ENCODE data around the gene MAP6. TPM values are rescaled to one million over a fixed set of nuclear protein-coding genes. Genes with fewer than 3 reads are reported as not detected.
A peak's percentile ranks its signal among the peaks of the same experiment; 100 is the strongest.

Gene MAP6
- total and polyA plus RNA-seq, 12 donors, result 1.2 to 9.1 (median 5.8) TPM

GRCh38 chr11:75715688-75716087 is 46.9 kb upstream of the MAP6 start:
- Histone ChIP-seq H3K27me3 (no peaks in the 10 kb centered on the region), H3K36me3 (no peaks in the 10 kb centered on the region), H3K4me3 (no peak overlapping the region), H3K27ac (no peak overlapping the region), H3K4me1 (peaks cover 0 to 21% (median 0%) of the 10 kb centered on the region in 9 donors), H3K9me3 (no peaks in the 10 kb centered on the region)
- intact Hi-C loops (cut with DNase I), result loop anchor here in 2 of 10 donors (5.0 to 10.0 kb wide), 2 partner anchors 49 to 232 kb away; partner anchors contain the start of gene DGAT2 (in 2 of the 2)
- WGBS, 2 donors, result 90 to 91% methylated on average over 2 of the region's 2 CpGs
- ATAC-seq (no peak), DNase-seq (no peak)
- TF ChIP-seq CTCF (IDR thresholded peaks at IDR 0.05), result no peak

- no peak overlapping the region for H3K4me3 ChIP-seq
Observed at GRCh38 chr11:75714211-75714610, 45.4 kb upstream of the MAP6 start.

GRCh38 chr11:75706260-75706729 is 37.5 kb upstream of the MAP6 start:
- peak; percentile 82 to 97 (median 94) for ATAC-seq
- peak overlapping the region in 1 of 10 donors; percentile 14 for H3K4me3 ChIP-seq
- peak in 8 of 9 donors; percentile 93 to 98 (median 95) for TF ChIP-seq CTCF (IDR thresholded peaks at IDR 0.05)
- intact Hi-C loops (cut with DNase I), result loop anchor here in 6 of 10 donors (1.0 to 10.0 kb wide), 6 partner anchors 61 to 161 kb away; partner anchors contain the start of gene DGAT2 (in 3 of the 6)
- no peak overlapping the region for H3K27ac ChIP-seq
- H3K9me3 ChIP-seq, result peaks cover 0 to 7% (median 0%) of the 10 kb centered on the region in 11 donors
- 4 to 5% methylated on average over 17 of the region's 17 CpGs for WGBS, 2 donors
- no peaks in the 10 kb centered on the region for H3K27me3 ChIP-seq
- no peaks in the 10 kb centered on the region for H3K36me3 ChIP-seq
- peaks cover 0 to 8% (median 4%) of the 10 kb centered on the region in 9 donors for H3K4me1 ChIP-seq
- DNase-seq, result peak; percentile 66 to 80

More at GRCh38 chr11:75714211-75714610, 45.4 kb upstream of the MAP6 start:
- no peaks in the 10 kb centered on the region for H3K27me3 ChIP-seq
- WGBS, 2 donors, result 75 to 82% methylated on average over 9 of the region's 9 CpGs
- intact Hi-C loops (cut with DNase I), result loop anchor here in 3 of 10 donors (5.0 to 10.0 kb wide), 2 partner anchors 51 to 167 kb away; partner anchors contain the start of gene DGAT2 (in 2 of the 3)
- H3K36me3 ChIP-seq, result no peaks in the 10 kb centered on the region
- peaks cover 0 to 7% (median 0%) of the 10 kb centered on the region in 11 donors for H3K9me3 ChIP-seq
- H3K27ac ChIP-seq, result no peak overlapping the region
- no peak for TF ChIP-seq CTCF (IDR thresholded peaks at IDR 0.05)
- DNase-seq, result no peak
- ATAC-seq, result no peak
- peaks cover 0 to 16% (median 0%) of the 10 kb centered on the region in 9 donors for H3K4me1 ChIP-seq

- DNase-seq, result no peak
- H3K36me3 ChIP-seq, result no peaks in the 10 kb centered on the region
- TF ChIP-seq CTCF (IDR thresholded peaks at IDR 0.05), result no peak
- WGBS, 2 donors, result 92 to 94% methylated on average over 3 of the region's 3 CpGs
- H3K4me1 ChIP-seq, result peaks cover 0 to 10% (median 4%) of the 10 kb centered on the region in 9 donors
- peaks cover 0 to 7% (median 0%) of the 10 kb centered on the region in 11 donors for H3K9me3 ChIP-seq
- no peak overlapping the region for H3K27ac ChIP-seq
- no peak for ATAC-seq
- H3K27me3 ChIP-seq, result no peaks in the 10 kb centered on the region
- intact Hi-C loops (cut with DNase I), result loop anchor here in 6 of 10 donors (5.0 to 10.0 kb wide), 4 partner anchors 62 to 162 kb away; partner anchors contain the start of gene DGAT2 (in 2 of the 6)
- H3K4me3 ChIP-seq, result no peak overlapping the region
Observed at GRCh38 chr11:75705541-75705940, 36.7 kb upstream of the MAP6 start.
